ENCODE measurements around the gene NELL1.

The NELL1 gene

GRCh38 chr11:21316591-21316990, 647.2 kb downstream of the NELL1 start:
- TF ChIP-seq SNAI2 (CRISPR knock-in tag; IDR thresholded peaks at IDR 0.05) (no peak), ZNF8 (CRISPR knock-in tag; IDR thresholded peaks at IDR 0.05) (no peak), ZFP3 (CRISPR knock-in tag; IDR thresholded peaks at IDR 0.05) (no peak), CSDC2 (CRISPR knock-in tag; IDR thresholded peaks at IDR 0.05) (no peak), ZC3H10 (CRISPR knock-in tag; IDR thresholded peaks at IDR 0.05) (no peak), ARNTL (CRISPR knock-in tag; IDR thresholded peaks at IDR 0.05; ENCODE audit: borderline replicate concordance, low read depth) (no peak), TCF4 (CRISPR knock-in tag; IDR thresholded peaks at IDR 0.05; ENCODE audit: borderline replicate concordance) (no peak), ISL1 (CRISPR knock-in tag; IDR thresholded peaks at IDR 0.05) (no peak), OSR1 (CRISPR knock-in tag; IDR thresholded peaks at IDR 0.05) (no peak), BACH2 (CRISPR knock-in tag; IDR thresholded peaks at IDR 0.05; ENCODE audit: borderline replicate concordance) (no peak)
- TF ChIP-seq, protein P1, sequence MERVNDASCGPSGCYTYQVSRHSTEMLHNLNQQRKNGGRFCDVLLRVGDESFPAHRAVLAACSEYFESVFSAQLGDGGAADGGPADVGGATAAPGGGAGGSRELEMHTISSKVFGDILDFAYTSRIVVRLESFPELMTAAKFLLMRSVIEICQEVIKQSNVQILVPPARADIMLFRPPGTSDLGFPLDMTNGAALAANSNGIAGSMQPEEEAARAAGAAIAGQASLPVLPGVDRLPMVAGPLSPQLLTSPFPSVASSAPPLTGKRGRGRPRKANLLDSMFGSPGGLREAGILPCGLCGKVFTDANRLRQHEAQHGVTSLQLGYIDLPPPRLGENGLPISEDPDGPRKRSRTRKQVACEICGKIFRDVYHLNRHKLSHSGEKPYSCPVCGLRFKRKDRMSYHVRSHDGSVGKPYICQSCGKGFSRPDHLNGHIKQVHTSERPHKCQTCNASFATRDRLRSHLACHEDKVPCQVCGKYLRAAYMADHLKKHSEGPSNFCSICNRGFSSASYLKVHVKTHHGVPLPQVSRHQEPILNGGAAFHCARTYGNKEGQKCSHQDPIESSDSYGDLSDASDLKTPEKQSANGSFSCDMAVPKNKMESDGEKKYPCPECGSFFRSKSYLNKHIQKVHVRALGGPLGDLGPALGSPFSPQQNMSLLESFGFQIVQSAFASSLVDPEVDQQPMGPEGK (CRISPR knock-in tag; IDR thresholded peaks at IDR 0.05; ENCODE audit: borderline replicate concordance): no peak
- TF ChIP-seq, protein P2, sequence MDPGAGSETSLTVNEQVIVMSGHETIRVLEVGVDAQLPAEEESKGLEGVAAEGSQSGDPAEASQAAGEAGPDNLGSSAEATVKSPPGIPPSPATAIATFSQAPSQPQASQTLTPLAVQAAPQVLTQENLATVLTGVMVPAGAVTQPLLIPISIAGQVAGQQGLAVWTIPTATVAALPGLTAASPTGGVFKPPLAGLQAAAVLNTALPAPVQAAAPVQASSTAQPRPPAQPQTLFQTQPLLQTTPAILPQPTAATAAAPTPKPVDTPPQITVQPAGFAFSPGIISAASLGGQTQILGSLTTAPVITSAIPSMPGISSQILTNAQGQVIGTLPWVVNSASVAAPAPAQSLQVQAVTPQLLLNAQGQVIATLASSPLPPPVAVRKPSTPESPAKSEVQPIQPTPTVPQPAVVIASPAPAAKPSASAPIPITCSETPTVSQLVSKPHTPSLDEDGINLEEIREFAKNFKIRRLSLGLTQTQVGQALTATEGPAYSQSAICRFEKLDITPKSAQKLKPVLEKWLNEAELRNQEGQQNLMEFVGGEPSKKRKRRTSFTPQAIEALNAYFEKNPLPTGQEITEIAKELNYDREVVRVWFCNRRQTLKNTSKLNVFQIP (CRISPR knock-in tag; IDR thresholded peaks at IDR 0.05; ENCODE audit: borderline replicate concordance, low read depth): no peak
- TF ChIP-seq, protein P3, sequence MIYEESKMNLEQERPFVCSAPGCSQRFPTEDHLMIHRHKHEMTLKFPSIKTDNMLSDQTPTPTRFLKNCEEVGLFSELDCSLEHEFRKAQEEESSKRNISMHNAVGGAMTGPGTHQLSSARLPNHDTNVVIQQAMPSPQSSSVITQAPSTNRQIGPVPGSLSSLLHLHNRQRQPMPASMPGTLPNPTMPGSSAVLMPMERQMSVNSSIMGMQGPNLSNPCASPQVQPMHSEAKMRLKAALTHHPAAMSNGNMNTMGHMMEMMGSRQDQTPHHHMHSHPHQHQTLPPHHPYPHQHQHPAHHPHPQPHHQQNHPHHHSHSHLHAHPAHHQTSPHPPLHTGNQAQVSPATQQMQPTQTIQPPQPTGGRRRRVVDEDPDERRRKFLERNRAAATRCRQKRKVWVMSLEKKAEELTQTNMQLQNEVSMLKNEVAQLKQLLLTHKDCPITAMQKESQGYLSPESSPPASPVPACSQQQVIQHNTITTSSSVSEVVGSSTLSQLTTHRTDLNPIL (CRISPR knock-in tag; IDR thresholded peaks at IDR 0.05; ENCODE audit: low read depth): no peak
- no peak for ATAC-seq

DNA sequence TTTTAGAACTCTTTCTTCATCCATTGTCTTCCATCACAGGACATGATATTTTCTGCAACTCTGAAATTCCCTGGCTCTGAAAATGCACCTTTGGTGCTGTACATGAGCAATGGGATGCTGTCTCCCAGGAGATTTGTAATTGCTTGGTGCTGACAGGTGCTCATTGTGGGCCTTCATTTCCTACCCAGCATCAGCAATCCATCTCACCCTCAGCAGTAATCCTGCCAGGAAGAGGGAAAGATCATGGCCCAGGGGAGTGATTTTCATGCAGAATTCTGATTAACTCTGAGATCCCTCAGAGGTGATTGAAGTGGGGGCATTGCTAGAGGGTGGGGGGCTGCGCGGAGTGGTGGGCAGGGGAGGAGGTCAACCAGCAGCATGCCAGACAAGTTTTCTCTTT, 651.7 kb downstream of the NELL1 start:
- ATAC-seq: no peak
- TF ChIP-seq ESRRG (CRISPR knock-in tag; IDR thresholded peaks at IDR 0.05) (no peak), GLIS3 (CRISPR knock-in tag; IDR thresholded peaks at IDR 0.05) (no peak), TCF4 (CRISPR knock-in tag; IDR thresholded peaks at IDR 0.05; ENCODE audit: borderline replicate concordance) (no peak), ZFP3 (CRISPR knock-in tag; IDR thresholded peaks at IDR 0.05) (no peak)

DNA sequence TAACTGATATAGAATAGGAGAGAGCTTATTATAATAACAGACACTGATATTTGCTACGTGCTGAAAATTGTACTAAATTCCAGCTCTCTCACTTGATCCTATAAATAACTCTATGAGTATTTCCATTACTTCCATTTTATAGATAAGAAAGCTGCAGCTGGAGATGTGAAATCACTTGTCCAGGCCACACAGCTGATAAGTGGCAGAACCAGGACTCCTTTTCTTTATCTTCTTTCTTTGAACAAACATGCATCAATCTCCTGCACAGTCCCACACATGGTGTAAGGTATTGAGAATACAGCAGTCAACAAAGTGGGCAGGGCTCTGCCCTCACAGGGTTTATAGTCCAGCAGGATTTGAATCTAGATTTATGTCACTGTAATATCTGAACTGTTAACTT, 652.1 kb downstream of the NELL1 start:
- no peak for ATAC-seq

GRCh38 chr11:21323617-21324016, 654.2 kb downstream of the NELL1 start:
- ATAC-seq: no peak
- TF ChIP-seq, protein P3 (CRISPR knock-in tag; IDR thresholded peaks at IDR 0.05; ENCODE audit: low read depth): no peak
- TF ChIP-seq, protein P1 (CRISPR knock-in tag; IDR thresholded peaks at IDR 0.05; ENCODE audit: borderline replicate concordance): no peak
- TF ChIP-seq ZNF70 (CRISPR knock-in tag; IDR thresholded peaks at IDR 0.05) (no peak), GLIS3 (CRISPR knock-in tag; IDR thresholded peaks at IDR 0.05) (no peak), ESRRG (CRISPR knock-in tag; IDR thresholded peaks at IDR 0.05) (no peak), ISL1 (CRISPR knock-in tag; IDR thresholded peaks at IDR 0.05) (no peak), BACH2 (CRISPR knock-in tag; IDR thresholded peaks at IDR 0.05; ENCODE audit: borderline replicate concordance) (no peak)
- TF ChIP-seq, protein P2 (CRISPR knock-in tag; IDR thresholded peaks at IDR 0.05; ENCODE audit: borderline replicate concordance, low read depth): no peak

More for the DNA sequence above, 652.1 kb downstream of the NELL1 start:
- TF ChIP-seq ISL1 (CRISPR knock-in tag; IDR thresholded peaks at IDR 0.05): no peak
- TF ChIP-seq, protein P4, sequence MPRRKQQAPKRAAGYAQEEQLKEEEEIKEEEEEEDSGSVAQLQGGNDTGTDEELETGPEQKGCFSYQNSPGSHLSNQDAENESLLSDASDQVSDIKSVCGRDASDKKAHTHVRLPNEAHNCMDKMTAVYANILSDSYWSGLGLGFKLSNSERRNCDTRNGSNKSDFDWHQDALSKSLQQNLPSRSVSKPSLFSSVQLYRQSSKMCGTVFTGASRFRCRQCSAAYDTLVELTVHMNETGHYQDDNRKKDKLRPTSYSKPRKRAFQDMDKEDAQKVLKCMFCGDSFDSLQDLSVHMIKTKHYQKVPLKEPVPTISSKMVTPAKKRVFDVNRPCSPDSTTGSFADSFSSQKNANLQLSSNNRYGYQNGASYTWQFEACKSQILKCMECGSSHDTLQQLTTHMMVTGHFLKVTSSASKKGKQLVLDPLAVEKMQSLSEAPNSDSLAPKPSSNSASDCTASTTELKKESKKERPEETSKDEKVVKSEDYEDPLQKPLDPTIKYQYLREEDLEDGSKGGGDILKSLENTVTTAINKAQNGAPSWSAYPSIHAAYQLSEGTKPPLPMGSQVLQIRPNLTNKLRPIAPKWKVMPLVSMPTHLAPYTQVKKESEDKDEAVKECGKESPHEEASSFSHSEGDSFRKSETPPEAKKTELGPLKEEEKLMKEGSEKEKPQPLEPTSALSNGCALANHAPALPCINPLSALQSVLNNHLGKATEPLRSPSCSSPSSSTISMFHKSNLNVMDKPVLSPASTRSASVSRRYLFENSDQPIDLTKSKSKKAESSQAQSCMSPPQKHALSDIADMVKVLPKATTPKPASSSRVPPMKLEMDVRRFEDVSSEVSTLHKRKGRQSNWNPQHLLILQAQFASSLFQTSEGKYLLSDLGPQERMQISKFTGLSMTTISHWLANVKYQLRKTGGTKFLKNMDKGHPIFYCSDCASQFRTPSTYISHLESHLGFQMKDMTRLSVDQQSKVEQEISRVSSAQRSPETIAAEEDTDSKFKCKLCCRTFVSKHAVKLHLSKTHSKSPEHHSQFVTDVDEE (CRISPR knock-in tag; IDR thresholded peaks at IDR 0.05): 0 out of 2 replicates have a peak, but pooled peaks have one; percentile 19
- TF ChIP-seq PPARA (CRISPR knock-in tag; IDR thresholded peaks at IDR 0.05; ENCODE audit: borderline replicate concordance): no peak
- TF ChIP-seq SNAI2 (CRISPR knock-in tag; IDR thresholded peaks at IDR 0.05): no peak
- no peak for TF ChIP-seq ZNF8 (CRISPR knock-in tag; IDR thresholded peaks at IDR 0.05)
- peak; percentile 59; the same call in 1 of the 2 replicates for TF ChIP-seq TCF4 (CRISPR knock-in tag; IDR thresholded peaks at IDR 0.05; ENCODE audit: borderline replicate concordance)
- TF ChIP-seq, protein P3 (CRISPR knock-in tag; IDR thresholded peaks at IDR 0.05; ENCODE audit: low read depth): no peak

Measured in SK-N-SH treated with all-trans-retinoic acid at 6 μM for 48 hours (cell line).